ENCODE data around the gene HAUS3. TPM values are rescaled to one million over a fixed set of nuclear protein-coding genes. Genes with fewer than 3 reads are reported as not detected.

The HAUS3 gene
- polyA plus RNA-seq, 1 donor (not counting 4 experiments of a cell fraction or from before 2014, with no cell fraction given): 11.1 TPM

GRCh38 chr4:2261110-2261852, 19.4 kb upstream of the HAUS3 start:
- peaks cover 8% of the 10 kb centered on the region for H4K20me1 ChIP-seq (ENCODE audit: control insufficient read depth, extremely low read depth, insufficient read depth, low read length)
- peaks cover 10% of the 10 kb centered on the region for H3K4me1 ChIP-seq (ENCODE audit: control insufficient read depth, extremely low read depth, insufficient read depth, low read length)
- peaks cover 0 to 6% of the 10 kb centered on the region in 2 experiments for H3K36me3 ChIP-seq (ENCODE audit: control insufficient read depth in 2 of 2, extremely low read depth in 1 of 2, insufficient read depth in 2 of 2, low read length in 2 of 2)
- H3K9ac ChIP-seq (ENCODE audit: control insufficient read depth, extremely low read depth, insufficient read depth, low read length): peak overlapping the region; percentile 80
- H3K4me3 ChIP-seq (ENCODE audit: control insufficient read depth in 2 of 3, extremely low read depth in 1 of 3, insufficient read depth in 2 of 3, low read depth in 1 of 3, low read length in 3 of 3): peak overlapping the region; percentile 73 to 91 (median 87)
- DNase-seq (ENCODE audit: low read depth, low spot score): no peak
- H2AFZ ChIP-seq (ENCODE audit: control insufficient read depth, low read length): peak overlapping the region; percentile 15
- H3K79me2 ChIP-seq (ENCODE audit: control insufficient read depth, insufficient read depth, low read length): peaks cover 10% of the 10 kb centered on the region
- TF ChIP-seq EZH2 (IDR thresholded peaks at IDR 0.05; ENCODE audit: low read length) (no peak), CTCF (optimal IDR thresholded peaks at IDR 0.05 in 1 of 3, IDR thresholded peaks at IDR 0.05 in 1 of 3, conservative IDR thresholded peaks at IDR 0.05 in 1 of 3; ENCODE audit: extremely low read depth in 1 of 3, insufficient read depth in 2 of 3, low read length in 3 of 3) (no peak)
- dilution Hi-C loops (cut with MboI; ENCODE audit: extremely low pct_ligation_motif_present, low sequenced_read_pairs): no loop called here
- H3K4me2 ChIP-seq (ENCODE audit: control insufficient read depth, extremely low read depth, insufficient read depth, low read depth, low read length): peak overlapping the region; percentile 85
- no peaks in the 10 kb centered on the region for H3K9me1 ChIP-seq (ENCODE audit: control insufficient read depth, extremely low read depth, insufficient read depth, low read length)
- no peak for FAIRE-seq
- peak overlapping the region; percentile 54 for H3K27ac ChIP-seq (ENCODE audit: control insufficient read depth, insufficient read depth, low read length)
- H3K9me3 ChIP-seq (ENCODE audit: control insufficient read depth, low read depth, low read length): no peaks in the 10 kb centered on the region
- H3K27me3 ChIP-seq (ENCODE audit: control insufficient read depth, extremely low read depth, insufficient read depth, low read length): no peaks in the 10 kb centered on the region

- Histone ChIP-seq H3K9me3 (ENCODE audit: control insufficient read depth, low read depth, low read length) (no peaks in the 10 kb centered on the region), H3K4me3 (ENCODE audit: control insufficient read depth in 2 of 3, extremely low read depth in 1 of 3, insufficient read depth in 2 of 3, low read depth in 1 of 3, low read length in 3 of 3) (peak overlapping the region; percentile 73 to 91 (median 87)), H3K9ac (ENCODE audit: control insufficient read depth, extremely low read depth, insufficient read depth, low read length) (peak overlapping the region; percentile 80), H3K27me3 (ENCODE audit: control insufficient read depth, extremely low read depth, insufficient read depth, low read length) (no peaks in the 10 kb centered on the region), H4K20me1 (ENCODE audit: control insufficient read depth, extremely low read depth, insufficient read depth, low read length) (peaks cover 8% of the 10 kb centered on the region), H3K4me2 (ENCODE audit: control insufficient read depth, extremely low read depth, insufficient read depth, low read depth, low read length) (peak overlapping the region; percentile 85), H3K36me3 (ENCODE audit: control insufficient read depth in 2 of 2, extremely low read depth in 1 of 2, insufficient read depth in 2 of 2, low read length in 2 of 2) (peaks cover 0 to 7% of the 10 kb centered on the region in 2 experiments), H2AFZ (ENCODE audit: control insufficient read depth, low read length) (no peak overlapping the region), H3K79me2 (ENCODE audit: control insufficient read depth, insufficient read depth, low read length) (peaks cover 10% of the 10 kb centered on the region), H3K4me1 (ENCODE audit: control insufficient read depth, extremely low read depth, insufficient read depth, low read length) (peaks cover 10% of the 10 kb centered on the region), H3K27ac (ENCODE audit: control insufficient read depth, insufficient read depth, low read length) (no peak overlapping the region), H3K9me1 (ENCODE audit: control insufficient read depth, extremely low read depth, insufficient read depth, low read length) (no peaks in the 10 kb centered on the region)
- DNase-seq (ENCODE audit: low read depth, low spot score): no peak
- TF ChIP-seq EZH2 (IDR thresholded peaks at IDR 0.05; ENCODE audit: low read length): no peak
- TF ChIP-seq CTCF (optimal IDR thresholded peaks at IDR 0.05 in 1 of 3, IDR thresholded peaks at IDR 0.05 in 1 of 3, conservative IDR thresholded peaks at IDR 0.05 in 1 of 3; ENCODE audit: extremely low read depth in 1 of 3, insufficient read depth in 2 of 3, low read length in 3 of 3): no peak
- dilution Hi-C loops (cut with MboI; ENCODE audit: extremely low pct_ligation_motif_present, low sequenced_read_pairs): no loop called here
- FAIRE-seq: no peak
Observed at GRCh38 chr4:2260344-2261109, 18.6 kb upstream of the HAUS3 start.
